Osteocyte (in vitro differentiated cells): ENCODE results near the gene ROR1. TPM values are rescaled to one million over a fixed set of nuclear protein-coding genes. Genes with fewer than 3 reads are reported as not detected.

Source experiments
- DNase-seq: peaks from one replicate; pipeline ENCODE4 v3.0.0; 2021; ENCODE audit warnings: mixed read lengths; ENCODE audit not compliant: unreplicated experiment; ENCODE audit errors: extremely low spot score
- H3K27ac Mint-ChIP-seq: one replicate; pipeline ENCODE4 v1.8.0; 2021; ENCODE audit warnings: mild to moderate bottlenecking, mixed read lengths; ENCODE audit not compliant: unreplicated experiment
- H3K27me3 Mint-ChIP-seq: one replicate; pipeline ENCODE4 v1.8.0; 2021; ENCODE audit warnings: mixed read lengths; ENCODE audit not compliant: unreplicated experiment
- H3K36me3 Mint-ChIP-seq: one replicate; pipeline ENCODE4 v1.8.0; 2021; ENCODE audit warnings: mixed read lengths; ENCODE audit not compliant: unreplicated experiment
- H3K4me1 Mint-ChIP-seq: one replicate; pipeline ENCODE4 v1.8.0; 2021; ENCODE audit warnings: mixed read lengths; ENCODE audit not compliant: unreplicated experiment
- H3K4me3 Mint-ChIP-seq: one replicate; pipeline ENCODE4 v1.8.0; 2021; ENCODE audit warnings: mild to moderate bottlenecking, moderate library complexity, mixed read lengths; ENCODE audit not compliant: unreplicated experiment
- H3K9me3 Mint-ChIP-seq: one replicate; pipeline ENCODE4 v1.8.0; 2021; ENCODE audit warnings: mixed read lengths; ENCODE audit not compliant: unreplicated experiment
- CTCF ChIP-seq: fragments of 200-600 bp; sonication (generic); IDR thresholded peaks from 2 replicates; pipeline ENCODE4 v1.5.0; 2021; ENCODE audit warnings: antibody characterized with exemption, mild to moderate bottlenecking, moderate library complexity
- total RNA-seq: library from RNA; stranded (reverse); gene quantifications from 2 replicates; pipeline ENCODE4 v1.2.1, GENCODE V29; 2021

ROR1 gene
- total RNA-seq, 1 donor from 2014 or later: 20.6 TPM

DNA sequence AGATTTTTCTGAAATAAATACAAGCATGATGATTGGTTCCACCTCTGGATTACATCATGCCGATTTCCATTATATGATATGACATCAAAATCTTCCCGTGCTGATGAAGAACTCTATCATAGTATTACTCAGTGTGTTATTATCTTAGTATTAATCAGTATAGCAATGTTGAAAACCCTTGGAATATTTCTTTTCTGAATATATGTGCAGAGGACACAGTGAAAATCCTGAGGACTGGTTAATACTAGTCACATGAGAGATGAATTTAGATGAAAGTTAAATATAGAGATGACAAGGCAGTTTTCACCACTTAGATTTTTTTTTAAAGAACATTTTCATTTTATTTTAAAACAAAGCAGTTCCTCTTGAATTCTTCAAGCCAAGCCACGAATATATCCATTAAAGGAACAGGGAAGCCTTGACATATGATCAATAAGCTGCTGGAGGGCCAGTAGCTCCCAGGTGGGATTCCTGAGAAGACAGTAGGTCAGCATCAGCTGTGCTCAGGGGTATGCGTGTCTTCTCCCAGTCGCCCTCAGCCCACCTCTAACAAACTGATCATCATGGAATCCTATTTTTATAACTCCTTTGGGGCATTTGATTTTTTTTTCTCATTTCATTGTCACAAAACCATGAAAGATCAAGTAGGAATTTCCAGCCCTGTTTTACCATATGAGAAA is 373.4 kb downstream of the ROR1 start:
- H3K36me3 Mint-ChIP-seq: peaks cover 12% of the 10 kb centered on the region

GRCh38 chr1:64147759-64148158 is 373.9 kb downstream of the ROR1 start:
- Mint-ChIP-seq H3K4me1 (peaks cover 7% of the 10 kb centered on the region), H3K27ac (no peak overlapping the region), H3K36me3 (peaks cover 12% of the 10 kb centered on the region), H3K4me3 (no peak overlapping the region), H3K9me3 (no peaks in the 10 kb centered on the region), H3K27me3 (no peaks in the 10 kb centered on the region)
- TF ChIP-seq CTCF: no peak
- DNase-seq: no peak

More for the DNA sequence above, 373.4 kb downstream of the ROR1 start:
- no peaks in the 10 kb centered on the region for H3K9me3 Mint-ChIP-seq
- no peak overlapping the region for H3K4me3 Mint-ChIP-seq
- DNase-seq: no peak
- no peaks in the 10 kb centered on the region for H3K27me3 Mint-ChIP-seq
- peaks cover 7% of the 10 kb centered on the region for H3K4me1 Mint-ChIP-seq
- H3K27ac Mint-ChIP-seq: no peak overlapping the region
- no peak for TF ChIP-seq CTCF

DNA sequence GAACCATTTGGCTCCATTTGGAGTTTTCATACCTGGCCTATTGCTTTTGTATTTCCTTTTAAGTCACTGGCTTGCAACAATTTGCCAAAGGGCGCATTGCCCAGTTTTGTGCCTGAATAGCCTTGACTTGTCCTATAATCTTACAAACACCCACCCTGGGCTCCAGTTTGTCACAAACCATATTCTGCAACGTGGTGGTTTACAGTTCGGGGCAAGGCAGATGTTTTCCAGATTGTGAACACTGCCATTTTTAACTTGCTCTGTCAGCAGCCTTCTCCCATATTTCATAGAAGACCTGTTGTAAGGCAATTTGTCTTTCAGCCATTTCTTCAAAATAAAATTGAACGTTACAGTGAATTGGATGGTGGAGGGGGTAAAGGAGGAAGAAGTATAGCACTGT is 376.4 kb downstream of the ROR1 start:
- Mint-ChIP-seq H3K9me3 (no peaks in the 10 kb centered on the region), H3K36me3 (peaks cover 8% of the 10 kb centered on the region), H3K27ac (no peak overlapping the region), H3K4me1 (peaks cover 7% of the 10 kb centered on the region), H3K4me3 (no peak overlapping the region), H3K27me3 (no peaks in the 10 kb centered on the region)
- DNase-seq: no peak
- no peak for TF ChIP-seq CTCF

DNA sequence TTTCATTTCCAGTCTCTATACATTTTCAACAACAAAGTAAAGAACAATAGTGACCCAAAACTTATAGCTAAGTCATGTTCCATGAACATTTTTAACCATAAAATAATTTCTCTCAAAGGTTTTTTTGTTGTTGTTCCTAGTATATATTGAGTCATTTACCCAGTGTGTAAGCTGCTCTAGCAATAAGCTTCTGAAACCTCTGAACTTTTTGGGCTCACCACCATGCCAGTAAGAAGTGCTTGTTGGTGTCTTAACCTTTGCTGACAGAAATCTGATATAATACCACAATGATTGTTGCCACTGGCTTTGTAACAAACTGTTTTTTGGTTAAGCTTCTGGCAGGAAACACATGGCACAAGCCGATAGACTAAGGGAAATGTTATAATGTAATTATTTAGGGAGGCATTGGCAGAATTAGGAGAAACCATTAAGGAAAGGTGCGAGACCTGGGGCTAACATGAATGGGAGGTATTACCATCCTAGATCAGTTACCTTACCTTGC is 377.0 kb downstream of the ROR1 start:
- Mint-ChIP-seq H3K9me3 (no peaks in the 10 kb centered on the region), H3K27ac (no peak overlapping the region), H3K4me1 (peaks cover 7% of the 10 kb centered on the region), H3K36me3 (peaks cover 8% of the 10 kb centered on the region), H3K27me3 (no peaks in the 10 kb centered on the region), H3K4me3 (no peak overlapping the region)
- no peak for DNase-seq
- no peak for TF ChIP-seq CTCF

GRCh38 chr1:64155278-64155677 is 381.5 kb downstream of the ROR1 start:
- no peak for DNase-seq
- Mint-ChIP-seq H3K4me3 (no peak overlapping the region), H3K27ac (no peak overlapping the region), H3K9me3 (no peaks in the 10 kb centered on the region), H3K27me3 (no peaks in the 10 kb centered on the region), H3K4me1 (no peaks in the 10 kb centered on the region), H3K36me3 (peaks cover 9% of the 10 kb centered on the region)
- no peak for TF ChIP-seq CTCF
